Stomach (tissue), 9 donors: ENCODE results near the gene PLEKHD1. TPM values are rescaled to one million over a fixed set of nuclear protein-coding genes. Genes with fewer than 3 reads are reported as not detected.

Experiments
- DNase-seq, 2 donors: peaks; one replicate each; pipeline versions ENCODE4 v3.0.0 to v3.0.0-alpha.2; 2013 to 2019
- H3K27ac ChIP-seq, 5 donors: fragments of 200-600 bp in 4 of 5; sonication (generic) in 4 of 5; one replicate each; pipeline ENCODE4 v1.5.1; 2013 to 2019; ENCODE audit warnings: mild to moderate bottlenecking in 1 of 5, moderate library complexity in 1 of 5
- H3K27me3 ChIP-seq, 3 donors: fragments of 200-600 bp; sonication (generic); one replicate each; pipeline ENCODE4 v1.5.1; 2017 to 2019; ENCODE audit warnings: mixed run types in 1 of 3
- H3K36me3 ChIP-seq, 4 donors: fragments of 200-600 bp; sonication (generic); 1 replicate in 3 of 4; 2 replicates in 1 of 4; pipeline ENCODE4 v1.5.1; 2016 to 2019
- H3K4me1 ChIP-seq, 4 donors: fragments of 200-600 bp; sonication (generic); one replicate each; pipeline ENCODE4 v1.5.1; 2016 to 2019
- H3K4me3 ChIP-seq, 4 donors: fragments of 200-600 bp; sonication (generic) in 3 of 4; one replicate each; pipeline ENCODE4 v1.5.1; 2016 to 2019; ENCODE audit warnings: mild to moderate bottlenecking in 1 of 4
- H3K9me3 ChIP-seq, 4 donors: fragments of 200-600 bp; sonication (generic); one replicate each; pipeline ENCODE4 v1.5.1; 2016 to 2019
- EP300 ChIP-seq: sonication (generic); formaldehyde crosslinking; IDR thresholded peaks from one replicate; pipeline ENCODE4 v1.6.1; 2017; ENCODE audit warnings: antibody characterized with exemption
- POLR2A ChIP-seq, 4 donors: fragments of 450-650 bp; IDR thresholded peaks; one replicate each; pipeline ENCODE4 v1.6.1; 2016; ENCODE audit warnings: antibody characterized with exemption in 4 of 4, control low read depth in 2 of 4, mild to moderate bottlenecking in 1 of 4, moderate library complexity in 1 of 4
- POLR2AphosphoS5 ChIP-seq, 3 donors: sonication (generic); formaldehyde crosslinking; IDR thresholded peaks; one replicate each; pipeline ENCODE4 v1.6.1; 2016; ENCODE audit warnings: antibody characterized with exemption in 3 of 3
- WGBS, 5 donors: extraction: QIAGEN DNeasy Blood & Tissue Kit in 3 of 5; methylation state at CpG; one replicate each; pipeline versions ENCODE4 v1.1.5 to v1.1.7; 2013 to 2018; 5-methylcytosine and 5-hydroxymethylcytosine counted together
- intact Hi-C: fragments of 100-400 bp; cut with DNase I; formaldehyde crosslinking; loops from one replicate; pipeline ENCODE4 v1.15.1; 2023; ENCODE audit warnings: low total_unique reads
- polyA plus RNA-seq, 3 donors: library from polyadenylated mRNA; stranded (reverse); fragments of 200-250 nt; gene quantifications; one replicate each; pipeline ENCODE4 v1.2.3, GENCODE V29; 2013
- total RNA-seq, 5 donors: library from RNA; depleted of rRNA; stranded (reverse); fragments of >200 nt; gene quantifications; one replicate each; pipeline versions ENCODE4 v1.1.0 to v1.2.3, GENCODE V29; 2014 to 2016
- TF ChIP-seq, protein P1 (sequence below), 7 experiments: fragments of 450-650 bp in 4 of 7; fragments of 200-600 bp in 3 of 7; sonication (generic) in 3 of 7; IDR thresholded peaks; one replicate each; pipeline ENCODE4 v1.5.1; 2016 to 2019; ENCODE audit warnings: antibody characterized with exemption in 7 of 7, control low read depth in 2 of 7, mild to moderate bottlenecking in 1 of 7
- donor health status: healthy with polysubstance abuse.
- donor health status: Bipolar disorder and iron deficiency.
- donor health status: healthy.

Gene PLEKHD1
- total and polyA plus RNA-seq, 8 donors, result 0.08 to 0.55 (median 0.14) TPM; not detected in 4

DNA sequence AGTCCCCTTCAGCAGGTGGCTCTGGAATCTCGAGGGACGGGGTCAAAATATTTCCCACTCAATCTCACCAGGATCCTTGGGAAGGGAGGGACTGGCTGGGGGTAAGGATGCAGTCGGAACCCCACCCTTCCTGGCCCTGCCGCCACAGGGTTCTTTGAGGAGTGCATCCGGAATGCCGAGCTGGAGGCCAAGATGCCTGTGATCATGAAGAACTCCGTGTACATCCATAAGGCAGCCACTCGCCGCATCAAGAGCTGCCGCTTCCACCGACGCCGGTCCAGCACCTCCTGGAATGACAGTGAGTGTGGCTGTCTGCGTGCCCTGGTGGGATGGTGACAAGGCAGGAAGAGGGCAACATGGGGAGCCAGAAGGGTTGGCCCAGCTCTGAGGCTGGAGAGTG, 43.1 kb downstream of the PLEKHD1 start:
- TF ChIP-seq POLR2A (IDR thresholded peaks at IDR 0.05) (no peak), EP300 (no peak), POLR2AphosphoS5 (IDR thresholded peaks at IDR 0.05) (no peak)
- TF ChIP-seq, protein P1, sequence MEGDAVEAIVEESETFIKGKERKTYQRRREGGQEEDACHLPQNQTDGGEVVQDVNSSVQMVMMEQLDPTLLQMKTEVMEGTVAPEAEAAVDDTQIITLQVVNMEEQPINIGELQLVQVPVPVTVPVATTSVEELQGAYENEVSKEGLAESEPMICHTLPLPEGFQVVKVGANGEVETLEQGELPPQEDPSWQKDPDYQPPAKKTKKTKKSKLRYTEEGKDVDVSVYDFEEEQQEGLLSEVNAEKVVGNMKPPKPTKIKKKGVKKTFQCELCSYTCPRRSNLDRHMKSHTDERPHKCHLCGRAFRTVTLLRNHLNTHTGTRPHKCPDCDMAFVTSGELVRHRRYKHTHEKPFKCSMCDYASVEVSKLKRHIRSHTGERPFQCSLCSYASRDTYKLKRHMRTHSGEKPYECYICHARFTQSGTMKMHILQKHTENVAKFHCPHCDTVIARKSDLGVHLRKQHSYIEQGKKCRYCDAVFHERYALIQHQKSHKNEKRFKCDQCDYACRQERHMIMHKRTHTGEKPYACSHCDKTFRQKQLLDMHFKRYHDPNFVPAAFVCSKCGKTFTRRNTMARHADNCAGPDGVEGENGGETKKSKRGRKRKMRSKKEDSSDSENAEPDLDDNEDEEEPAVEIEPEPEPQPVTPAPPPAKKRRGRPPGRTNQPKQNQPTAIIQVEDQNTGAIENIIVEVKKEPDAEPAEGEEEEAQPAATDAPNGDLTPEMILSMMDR (IDR thresholded peaks at IDR 0.05), result no peak
- H3K36me3 ChIP-seq, result no peaks in the 10 kb centered on the region
- peaks cover 0 to 6% (median 2%) of the 10 kb centered on the region in 4 donors for H3K4me1 ChIP-seq
- WGBS, 5 donors, result 80 to 94% (median 92%) methylated on average over 8 to 14 of the region's 14 CpGs
- DNase-seq, result no peak
- intact Hi-C loops, result no loop called here
- H3K4me3 ChIP-seq, result no peak overlapping the region
- H3K27me3 ChIP-seq, result peaks cover 0 to 41% (median 0%) of the 10 kb centered on the region in 3 donors
- H3K27ac ChIP-seq, result no peak overlapping the region
- H3K9me3 ChIP-seq, result no peaks in the 10 kb centered on the region

DNA sequence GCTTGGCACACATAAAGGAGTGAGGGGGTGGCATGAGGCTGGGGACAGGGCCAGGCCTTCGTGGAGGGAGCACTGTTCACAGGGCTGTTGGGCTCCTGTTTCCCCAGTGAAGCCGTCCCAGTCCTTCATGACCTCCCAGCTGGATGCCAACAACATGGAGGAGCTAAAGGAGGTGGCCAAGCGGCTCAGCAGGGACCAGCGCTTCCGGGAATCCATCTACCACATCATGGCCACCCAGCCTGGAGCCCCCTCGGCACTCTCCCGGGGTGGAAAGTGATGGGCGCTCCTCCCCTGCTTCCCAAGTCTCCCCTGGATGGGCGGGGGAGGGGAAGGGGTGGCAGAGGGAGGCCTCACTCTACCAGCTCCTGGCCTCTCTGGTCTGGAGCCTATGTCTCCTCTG, 43.6 kb downstream of the PLEKHD1 start:
- Histone ChIP-seq H3K4me3 (no peak overlapping the region), H3K36me3 (no peaks in the 10 kb centered on the region), H3K27me3 (peaks cover 0 to 37% (median 0%) of the 10 kb centered on the region in 3 donors), H3K27ac (no peak overlapping the region), H3K4me1 (peaks cover 0 to 10% (median 2%) of the 10 kb centered on the region in 4 donors), H3K9me3 (no peaks in the 10 kb centered on the region)
- 78 to 93% (median 87%) methylated on average over 3 to 9 of the region's 9 CpGs for WGBS, 5 donors
- TF ChIP-seq, protein P1 (IDR thresholded peaks at IDR 0.05), result no peak
- TF ChIP-seq EP300, result no peak
- TF ChIP-seq POLR2A (IDR thresholded peaks at IDR 0.05), result no peak
- TF ChIP-seq POLR2AphosphoS5 (IDR thresholded peaks at IDR 0.05), result no peak
- intact Hi-C loops, result no loop called here
- no peak for DNase-seq

DNA sequence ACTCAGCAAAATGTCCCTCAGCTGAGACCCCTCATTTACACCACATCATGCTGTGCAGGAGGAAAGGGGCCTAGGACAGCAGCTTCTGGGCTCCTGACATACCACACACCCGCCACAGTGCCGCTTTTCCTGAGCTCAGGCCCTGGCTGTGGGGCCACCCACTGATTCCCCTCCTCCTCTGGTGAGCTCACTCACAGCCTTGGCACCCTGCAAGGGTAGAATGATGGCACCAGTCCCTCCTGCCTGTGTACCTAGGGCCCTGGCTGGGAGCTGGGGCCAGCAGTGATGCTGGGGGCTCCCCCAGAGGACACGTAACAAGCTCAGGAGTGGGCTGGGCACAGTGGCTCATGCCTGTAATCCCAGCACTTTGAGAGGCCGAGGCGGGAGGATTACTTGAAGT, 44.4 kb downstream of the PLEKHD1 start:
- Histone ChIP-seq H3K9me3 (no peaks in the 10 kb centered on the region), H3K27ac (no peak overlapping the region), H3K4me1 (peaks cover 0 to 10% (median 2%) of the 10 kb centered on the region in 4 donors), H3K4me3 (no peak overlapping the region), H3K27me3 (peaks cover 0 to 37% (median 0%) of the 10 kb centered on the region in 3 donors), H3K36me3 (no peaks in the 10 kb centered on the region)
- WGBS, 5 donors, result 87 to 97% (median 92%) methylated on average over 5 of the region's 5 CpGs
- TF ChIP-seq, protein P1 (IDR thresholded peaks at IDR 0.05), result no peak
- TF ChIP-seq POLR2A (IDR thresholded peaks at IDR 0.05), result no peak
- no peak for TF ChIP-seq EP300
- DNase-seq, result no peak
- intact Hi-C loops, result no loop called here

DNA sequence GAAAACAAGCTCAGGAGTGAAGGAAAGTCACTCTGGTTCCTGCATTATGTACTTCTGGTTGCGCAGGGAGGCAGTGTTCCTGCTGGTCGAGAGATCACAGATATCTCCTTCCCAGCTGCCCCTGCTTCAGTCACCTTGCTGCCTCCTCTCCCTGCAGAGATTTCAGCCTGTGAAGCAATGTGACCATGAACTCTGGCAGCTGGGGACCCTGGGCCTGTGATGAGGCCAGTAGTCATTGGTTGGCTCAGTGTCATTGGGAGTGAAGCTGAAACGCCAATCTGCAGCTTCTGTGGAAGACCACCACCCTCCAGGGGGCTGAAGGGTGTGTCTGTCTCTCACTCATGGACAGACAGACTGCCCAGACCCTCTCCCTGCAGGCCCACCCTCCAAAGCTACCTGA, 45.0 kb downstream of the PLEKHD1 start:
- intact Hi-C loops, result no loop called here
- Histone ChIP-seq H3K36me3 (no peaks in the 10 kb centered on the region), H3K27me3 (peaks cover 0 to 38% (median 0%) of the 10 kb centered on the region in 3 donors), H3K27ac (no peak overlapping the region), H3K9me3 (no peaks in the 10 kb centered on the region), H3K4me1 (peaks cover 0 to 10% (median 2%) of the 10 kb centered on the region in 4 donors), H3K4me3 (no peak overlapping the region)
- TF ChIP-seq POLR2AphosphoS5 (IDR thresholded peaks at IDR 0.05), result no peak
- TF ChIP-seq EP300, result no peak
- TF ChIP-seq, protein P1 (IDR thresholded peaks at IDR 0.05), result no peak
- TF ChIP-seq POLR2A (IDR thresholded peaks at IDR 0.05), result no peak
- DNase-seq, result peak in 1 of 2 donors; percentile 29
- WGBS, 5 donors, result 71 to 97% (median 86%) methylated on average over 3 of the region's 3 CpGs
